ENCODE data around the gene LSM3.
"Not testable (repeated sequence)": the region's sequence is repeated elsewhere in the genome, so short reads cannot be mapped to it uniquely, and the experiment has no call there.

Gene LSM3

DNA sequence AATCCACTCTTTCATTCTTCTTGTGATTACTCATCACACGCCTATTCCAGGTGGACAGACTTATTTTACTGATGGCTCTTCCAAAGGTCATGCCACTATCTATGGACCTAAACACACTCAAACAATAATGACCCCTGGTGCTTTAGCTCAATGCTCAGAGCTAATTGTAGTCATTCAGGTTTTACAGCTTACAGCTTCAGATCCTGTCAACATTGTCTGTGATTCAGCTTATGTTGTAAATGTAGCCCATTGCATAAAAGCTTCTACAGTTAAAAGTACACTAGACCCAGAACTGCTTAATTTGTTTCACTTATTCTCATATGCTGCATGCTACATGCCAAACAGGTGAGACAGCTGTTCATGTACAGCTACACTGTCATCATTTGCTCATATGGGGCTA is 49.2 kb downstream of the LSM3 start:
- no peak for DNase-seq (ENCODE audit: low spot score)
- TF ChIP-seq, protein P1, sequence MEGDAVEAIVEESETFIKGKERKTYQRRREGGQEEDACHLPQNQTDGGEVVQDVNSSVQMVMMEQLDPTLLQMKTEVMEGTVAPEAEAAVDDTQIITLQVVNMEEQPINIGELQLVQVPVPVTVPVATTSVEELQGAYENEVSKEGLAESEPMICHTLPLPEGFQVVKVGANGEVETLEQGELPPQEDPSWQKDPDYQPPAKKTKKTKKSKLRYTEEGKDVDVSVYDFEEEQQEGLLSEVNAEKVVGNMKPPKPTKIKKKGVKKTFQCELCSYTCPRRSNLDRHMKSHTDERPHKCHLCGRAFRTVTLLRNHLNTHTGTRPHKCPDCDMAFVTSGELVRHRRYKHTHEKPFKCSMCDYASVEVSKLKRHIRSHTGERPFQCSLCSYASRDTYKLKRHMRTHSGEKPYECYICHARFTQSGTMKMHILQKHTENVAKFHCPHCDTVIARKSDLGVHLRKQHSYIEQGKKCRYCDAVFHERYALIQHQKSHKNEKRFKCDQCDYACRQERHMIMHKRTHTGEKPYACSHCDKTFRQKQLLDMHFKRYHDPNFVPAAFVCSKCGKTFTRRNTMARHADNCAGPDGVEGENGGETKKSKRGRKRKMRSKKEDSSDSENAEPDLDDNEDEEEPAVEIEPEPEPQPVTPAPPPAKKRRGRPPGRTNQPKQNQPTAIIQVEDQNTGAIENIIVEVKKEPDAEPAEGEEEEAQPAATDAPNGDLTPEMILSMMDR (IDR thresholded peaks at IDR 0.05): no peak
- no peak overlapping the region for H3K4me3 ChIP-seq
- no peak overlapping the region for H3K27ac ChIP-seq

DNA sequence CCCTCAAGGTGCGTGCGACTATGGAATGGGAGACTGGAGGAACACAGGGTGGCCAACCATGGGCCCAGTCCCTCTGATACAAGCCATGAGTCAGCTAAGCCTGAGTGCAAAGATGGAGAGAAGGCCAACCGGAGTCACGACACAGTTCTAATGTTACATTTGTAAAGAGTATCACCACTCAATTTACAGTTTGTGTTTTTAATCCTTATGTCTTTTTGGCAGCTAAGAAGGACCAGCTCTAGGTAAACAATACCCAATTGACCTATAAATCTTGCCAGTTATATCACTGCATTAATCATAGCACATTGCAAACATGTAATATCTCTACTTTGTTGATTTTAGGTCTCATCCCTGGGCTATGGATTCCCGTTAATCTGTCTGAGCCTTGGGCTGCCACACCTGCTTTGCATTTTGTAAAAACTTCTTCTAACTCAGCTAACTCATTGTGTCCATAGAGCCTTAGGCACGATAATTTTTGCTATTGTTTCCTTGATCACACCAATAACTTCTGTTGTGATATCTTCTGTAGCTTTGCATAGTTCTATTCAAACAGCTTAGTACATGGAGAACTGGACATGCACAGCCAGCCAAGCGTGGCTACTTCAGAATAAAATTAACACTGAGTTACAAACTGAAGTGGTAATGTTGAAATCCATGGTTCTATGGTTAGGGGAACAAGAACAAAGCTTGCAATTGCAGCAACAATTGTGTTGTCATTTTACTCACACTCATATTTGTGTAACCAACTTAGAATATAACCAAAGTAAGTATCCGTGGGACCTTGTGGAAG is 50.3 kb downstream of the LSM3 start:
- DNase-seq (ENCODE audit: low spot score): no peak
- Histone ChIP-seq H3K27ac (no peak overlapping the region), H3K4me3 (no peak overlapping the region)
- TF ChIP-seq, protein P1 (IDR thresholded peaks at IDR 0.05): no peak

- not testable (repeated sequence) for DNase-seq (ENCODE audit: low spot score); H3K27ac ChIP-seq; H3K4me3 ChIP-seq
Observed at GRCh38 chr3:14229695-14230094, 51.1 kb downstream of the LSM3 start.

DNA sequence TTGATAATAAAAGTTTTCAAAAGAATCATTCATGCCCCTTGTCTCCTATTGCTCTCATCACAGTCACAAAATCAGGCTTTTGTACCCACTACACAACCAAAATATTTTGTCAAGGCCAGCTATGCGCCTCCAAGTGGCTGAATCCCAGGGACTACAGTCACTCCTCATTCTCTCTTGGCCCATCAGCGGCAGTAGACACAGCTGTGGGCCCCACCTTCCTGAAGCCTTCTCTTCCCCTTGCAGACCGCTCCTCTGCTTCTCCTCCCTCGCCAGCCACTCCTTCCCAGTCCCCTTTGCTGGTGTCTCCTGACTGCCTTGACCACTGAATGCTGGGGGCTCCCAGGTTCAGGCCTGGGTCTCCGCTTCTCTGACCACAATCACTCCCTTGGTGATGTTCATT is 52.1 kb downstream of the LSM3 start:
- Histone ChIP-seq H3K4me3 (no peak overlapping the region), H3K27ac (no peak overlapping the region)
- no peak for DNase-seq (ENCODE audit: low spot score)
- TF ChIP-seq, protein P1 (IDR thresholded peaks at IDR 0.05): no peak

GRCh38 chr3:14231145-14231990 is 52.8 kb downstream of the LSM3 start:
- Histone ChIP-seq H3K27ac (no peak overlapping the region), H3K4me3 (no peak overlapping the region)
- TF ChIP-seq, protein P1 (IDR thresholded peaks at IDR 0.05): no peak
- no peak for DNase-seq (ENCODE audit: low spot score)

- no peak for DNase-seq (ENCODE audit: low spot score)
- Histone ChIP-seq H3K4me3 (no peak overlapping the region), H3K27ac (no peak overlapping the region)
- TF ChIP-seq, protein P1 (IDR thresholded peaks at IDR 0.05): no peak
Observed at GRCh38 chr3:14231998-14232501, 53.4 kb downstream of the LSM3 start.

DNA sequence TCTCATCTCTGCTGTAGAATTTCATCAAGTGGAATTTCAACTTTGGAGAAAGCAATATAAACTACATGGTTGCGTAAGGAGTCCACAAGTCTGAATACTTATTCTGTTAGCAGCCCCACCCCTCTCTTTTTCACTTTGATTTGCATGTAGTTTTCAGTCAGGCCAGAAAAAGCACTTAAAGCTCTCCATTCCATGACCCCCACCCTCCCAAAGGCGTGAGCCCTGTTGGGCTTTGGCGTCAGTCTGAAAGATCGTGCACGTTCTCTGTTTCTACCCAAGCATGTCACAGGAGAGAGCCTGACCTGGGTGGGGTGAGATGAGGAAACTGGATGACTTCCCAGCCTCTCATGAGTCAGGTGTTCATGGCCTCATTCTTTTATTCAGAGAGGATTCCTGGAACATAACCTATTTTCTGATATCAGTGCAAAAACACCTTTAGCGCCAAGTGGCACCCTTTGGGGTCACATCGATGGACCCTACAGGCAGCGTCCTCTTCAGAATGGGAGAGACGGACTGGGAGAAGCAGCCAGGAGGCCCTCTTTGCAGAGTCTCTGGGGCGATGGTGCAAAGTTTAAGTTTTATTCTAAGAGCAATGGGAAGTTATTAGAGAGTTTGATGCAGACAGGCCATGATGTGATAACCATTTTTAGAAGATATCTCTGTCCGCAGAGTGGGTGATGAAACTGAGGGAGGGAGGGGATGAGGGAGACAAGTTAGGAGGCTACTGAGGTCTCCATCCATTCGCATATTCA is 55.8 kb downstream of the LSM3 start:
- Histone ChIP-seq H3K4me3 (no peak overlapping the region), H3K27ac (no peak overlapping the region)
- TF ChIP-seq, protein P1 (IDR thresholded peaks at IDR 0.05): no peak
- no peak for DNase-seq (ENCODE audit: low spot score)
